Suprapubic skin (tissue), 3 donors: ENCODE measurements around the gene INS.

Experiments used
- CTCF ChIP-seq, 2 donors: fragments of 200-600 bp in 1 of 2; fragments of 450-650 bp in 1 of 2; sonication (generic) in 1 of 2; IDR thresholded peaks; one replicate each; pipeline ENCODE4 v1.5.1; 2016 to 2019; ENCODE audit warnings: antibody characterized with exemption in 2 of 2, mild to moderate bottlenecking in 1 of 2, moderate library complexity in 1 of 2
- EP300 ChIP-seq: sonication (generic); formaldehyde crosslinking; IDR thresholded peaks from one replicate; pipeline ENCODE4 v1.6.1; 2017; ENCODE audit warnings: antibody characterized with exemption
- POLR2A ChIP-seq, 2 donors: fragments of 450-650 bp; IDR thresholded peaks; one replicate each; pipeline ENCODE4 v1.6.1; 2017; ENCODE audit warnings: antibody characterized with exemption in 2 of 2, mild to moderate bottlenecking in 2 of 2, moderate library complexity in 2 of 2

GRCh38 chr11:2208691-2209369 is 47.8 kb upstream of the INS start:
- TF ChIP-seq CTCF (IDR thresholded peaks at IDR 0.05) (no peak), EP300 (no peak), POLR2A (IDR thresholded peaks at IDR 0.05) (no peak)
